ENCODE results near the gene CYP19A1.

The CYP19A1 gene

DNA sequence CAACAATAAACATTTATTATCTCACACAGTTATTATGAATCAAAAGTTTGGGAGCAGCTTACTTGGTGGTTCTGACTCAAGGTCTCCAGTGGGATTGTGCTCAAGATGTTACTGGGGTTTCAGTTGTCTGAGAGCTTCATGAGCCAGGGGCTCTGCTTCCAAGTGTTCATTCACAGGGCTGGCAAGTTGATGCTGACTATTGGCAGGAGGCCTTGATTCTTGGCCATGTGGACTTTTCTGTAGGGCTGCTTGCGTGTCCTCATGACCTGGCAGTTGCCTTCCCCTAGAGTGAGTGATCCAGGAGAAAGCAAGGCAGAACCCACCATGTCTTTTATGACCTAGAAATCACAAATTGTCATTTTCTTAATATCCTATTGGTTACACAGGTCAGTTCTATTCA lies 156.5 kb downstream of the CYP19A1 start:
- no peak overlapping the region for H3K4me3 ChIP-seq (ENCODE audit: low read length)

DNA sequence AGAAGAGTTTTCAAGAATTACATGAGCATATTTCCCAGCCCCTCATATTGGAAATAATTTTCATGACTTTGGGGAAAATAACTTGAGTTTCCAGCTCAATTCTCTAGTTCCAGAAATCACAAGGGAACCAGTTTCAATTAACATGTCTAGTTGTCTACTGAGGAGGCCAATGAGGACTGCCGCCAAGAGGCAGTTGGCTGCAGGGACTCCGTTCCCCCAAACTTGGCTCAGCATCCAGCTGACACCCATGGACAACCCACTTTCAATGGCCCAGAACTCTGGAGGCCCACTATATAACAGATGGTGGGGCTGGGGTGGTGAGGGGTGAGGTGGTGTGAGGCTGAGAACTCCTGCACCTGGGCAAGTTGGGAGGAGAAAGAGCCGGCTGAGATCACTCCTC lies 157.2 kb downstream of the CYP19A1 start:
- H3K4me3 ChIP-seq (ENCODE audit: low read length) = no peak overlapping the region
- TF ChIP-seq ZNF274 (IDR thresholded peaks at IDR 0.05; ENCODE audit: low read depth, low read length) = no peak

More for the DNA sequence above, 156.5 kb downstream of the CYP19A1 start:
- TF ChIP-seq ZNF274 (IDR thresholded peaks at IDR 0.05; ENCODE audit: low read depth, low read length) = no peak

DNA sequence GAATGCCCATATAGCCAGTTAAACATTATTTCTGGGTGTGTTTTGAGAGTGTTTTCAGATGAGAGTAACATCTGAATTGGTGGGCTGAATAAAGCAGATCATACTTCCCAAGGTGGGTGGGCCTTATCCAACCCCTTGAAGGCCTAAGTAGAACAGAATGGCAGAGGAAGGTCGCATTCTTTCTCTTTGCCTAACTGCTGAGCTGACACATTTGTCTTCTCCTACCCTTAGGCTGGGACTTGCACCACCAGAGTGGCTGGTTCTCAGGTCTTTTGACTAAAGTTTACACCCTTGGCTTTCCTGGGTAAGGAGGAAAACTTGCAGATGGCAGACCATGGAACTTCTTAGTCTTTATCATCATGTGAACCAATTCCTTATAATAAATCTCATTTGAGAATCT lies 157.9 kb downstream of the CYP19A1 start:
- no peak for TF ChIP-seq ZNF274 (IDR thresholded peaks at IDR 0.05; ENCODE audit: low read depth, low read length)

DNA sequence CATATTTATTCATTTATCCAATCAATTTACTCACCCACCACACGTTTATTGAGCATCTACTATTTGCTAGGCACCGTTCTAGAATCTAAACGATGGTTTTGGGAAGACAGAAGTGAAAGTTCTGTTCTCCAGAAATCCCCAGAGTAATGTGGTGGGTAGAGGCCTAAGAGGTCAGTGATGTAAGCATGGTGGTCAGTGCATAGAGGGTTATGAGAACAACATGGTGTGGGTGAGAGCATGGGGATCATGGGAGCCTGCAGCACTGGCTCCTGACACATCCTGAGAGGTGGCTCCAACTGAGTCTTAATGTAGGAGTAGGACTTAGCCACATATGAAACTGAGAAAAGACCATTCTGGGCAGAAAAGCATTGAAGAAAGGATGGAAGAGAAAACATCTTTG lies 158.4 kb downstream of the CYP19A1 start:
- no peak for TF ChIP-seq ZNF274 (IDR thresholded peaks at IDR 0.05; ENCODE audit: low read depth, low read length)
- no peak overlapping the region for H3K4me3 ChIP-seq (ENCODE audit: low read length)

More for the DNA sequence above, 157.9 kb downstream of the CYP19A1 start:
- no peak overlapping the region for H3K4me3 ChIP-seq (ENCODE audit: low read length)

DNA sequence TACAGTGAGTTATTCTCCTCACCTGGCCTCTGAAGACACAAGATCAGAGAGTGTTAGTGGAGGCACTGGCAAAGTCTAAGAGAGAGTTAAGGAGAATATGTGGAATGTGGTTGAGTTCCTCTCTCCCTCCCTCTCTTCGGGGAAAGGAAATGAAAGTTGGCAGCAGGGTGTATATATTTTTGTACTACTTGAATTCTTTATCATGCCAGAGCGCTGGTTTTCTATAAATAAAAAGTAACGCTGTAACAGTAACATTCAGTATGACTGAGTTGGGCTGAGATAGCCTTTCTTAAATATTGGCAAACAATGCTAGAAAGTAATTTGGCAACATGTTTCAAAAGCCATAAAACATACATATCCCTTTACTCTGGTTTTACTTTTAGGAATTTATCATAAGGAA lies 166.2 kb downstream of the CYP19A1 start:
- no peak for TF ChIP-seq ZNF274 (IDR thresholded peaks at IDR 0.05; ENCODE audit: low read depth, low read length)
- H3K4me3 ChIP-seq (ENCODE audit: low read length) = no peak overlapping the region

DNA sequence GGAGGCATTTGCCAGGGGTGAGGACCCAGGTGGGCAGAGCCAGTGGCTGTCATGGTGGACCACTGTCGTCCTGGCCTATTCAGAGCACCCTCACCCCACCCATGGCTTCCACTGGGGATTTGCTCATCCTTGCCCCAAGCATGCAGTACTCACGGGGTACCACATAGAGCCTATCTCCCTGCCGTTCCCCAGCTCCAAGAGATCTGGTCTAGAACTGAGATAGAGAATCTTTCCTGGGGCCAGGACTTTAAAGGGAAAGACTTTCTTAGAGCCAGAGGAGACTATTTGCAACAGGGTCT lies 166.8 kb downstream of the CYP19A1 start:
- no peak for TF ChIP-seq ZNF274 (IDR thresholded peaks at IDR 0.05; ENCODE audit: low read depth, low read length)
- H3K4me3 ChIP-seq (ENCODE audit: low read length) = no peak overlapping the region

DNA sequence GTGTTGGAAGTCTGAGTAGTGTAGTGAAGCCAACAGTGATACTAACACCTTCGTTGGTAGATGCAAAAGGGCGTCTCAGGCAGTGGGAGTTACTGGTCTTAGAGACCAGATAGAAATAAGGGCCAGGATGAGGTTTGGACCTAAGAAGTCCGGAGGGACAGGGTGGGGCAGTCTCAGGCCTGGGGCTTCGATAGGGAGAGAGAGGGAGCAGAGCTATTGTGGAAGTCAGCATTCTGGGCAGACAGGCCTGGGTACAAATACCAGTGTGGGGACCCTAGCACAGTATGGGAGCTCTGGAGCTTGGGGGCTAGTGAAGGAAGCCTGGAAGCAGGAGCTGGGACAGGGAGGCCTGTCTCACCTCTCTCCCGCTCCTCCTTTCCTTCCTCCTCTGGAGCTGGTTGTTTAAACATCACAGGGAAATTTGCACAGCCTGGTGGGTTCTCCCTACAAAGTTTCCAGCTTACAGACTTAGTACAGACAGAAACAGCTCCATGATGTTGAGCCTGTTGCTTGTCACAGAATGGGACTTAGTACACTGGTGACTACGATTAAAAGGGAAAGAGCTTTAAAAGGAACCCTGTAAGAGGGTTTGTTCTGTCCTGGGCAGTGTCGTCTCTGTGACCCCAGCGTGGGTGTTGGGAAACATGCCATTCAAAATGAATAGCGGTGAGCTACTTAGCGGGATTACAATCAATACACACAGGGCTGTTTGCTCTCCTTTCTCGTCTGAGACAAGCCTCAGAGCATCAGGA lies 167.3 kb downstream of the CYP19A1 start:
- no peak for TF ChIP-seq ZNF274 (IDR thresholded peaks at IDR 0.05; ENCODE audit: low read depth, low read length)
- no peak overlapping the region for H3K4me3 ChIP-seq (ENCODE audit: low read length)

DNA sequence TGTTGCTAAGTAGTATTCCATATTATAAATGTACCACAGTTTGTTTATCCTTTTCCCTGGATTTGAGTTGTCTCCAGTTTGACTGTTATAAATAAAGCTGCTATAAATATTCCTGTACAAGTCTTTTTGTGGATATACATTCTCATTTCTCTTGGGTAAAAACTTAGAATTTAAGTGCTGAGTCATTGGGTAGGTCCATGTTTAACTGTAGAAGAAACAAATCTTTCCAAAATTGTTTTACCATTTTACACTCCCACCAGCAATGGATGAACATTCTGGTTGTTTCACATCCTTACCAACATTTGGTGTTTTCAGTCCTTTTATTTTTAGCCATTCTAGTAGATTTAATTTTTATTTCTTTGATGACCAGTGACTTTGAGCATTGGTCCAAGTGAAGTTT lies 169.7 kb downstream of the CYP19A1 start:
- no peak overlapping the region for H3K4me3 ChIP-seq (ENCODE audit: low read length)
- no peak for TF ChIP-seq ZNF274 (IDR thresholded peaks at IDR 0.05; ENCODE audit: low read depth, low read length)

DNA sequence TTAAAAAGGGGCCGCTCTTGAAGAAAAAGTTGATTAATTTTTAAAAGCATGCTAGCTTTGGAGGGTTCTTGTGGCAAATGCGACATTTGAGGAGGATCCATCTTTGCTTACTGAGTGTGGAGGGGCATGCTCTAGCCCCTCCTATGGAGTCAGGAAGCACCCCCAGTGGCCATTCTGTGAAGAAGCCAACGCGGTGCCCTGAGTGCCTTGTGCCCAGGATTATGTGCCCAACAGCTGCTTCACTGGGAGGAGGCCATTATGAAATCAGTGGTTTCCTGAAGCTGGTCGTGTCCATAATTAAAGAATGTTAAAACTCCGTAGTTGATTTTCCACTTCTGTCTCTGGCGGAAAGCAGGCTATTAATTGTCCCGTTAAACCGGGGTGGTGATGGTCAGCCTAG lies 174.6 kb downstream of the CYP19A1 start:
- H3K4me3 ChIP-seq (ENCODE audit: low read length) = no peak overlapping the region
- no peak for TF ChIP-seq ZNF274 (IDR thresholded peaks at IDR 0.05; ENCODE audit: low read depth, low read length)

DNA sequence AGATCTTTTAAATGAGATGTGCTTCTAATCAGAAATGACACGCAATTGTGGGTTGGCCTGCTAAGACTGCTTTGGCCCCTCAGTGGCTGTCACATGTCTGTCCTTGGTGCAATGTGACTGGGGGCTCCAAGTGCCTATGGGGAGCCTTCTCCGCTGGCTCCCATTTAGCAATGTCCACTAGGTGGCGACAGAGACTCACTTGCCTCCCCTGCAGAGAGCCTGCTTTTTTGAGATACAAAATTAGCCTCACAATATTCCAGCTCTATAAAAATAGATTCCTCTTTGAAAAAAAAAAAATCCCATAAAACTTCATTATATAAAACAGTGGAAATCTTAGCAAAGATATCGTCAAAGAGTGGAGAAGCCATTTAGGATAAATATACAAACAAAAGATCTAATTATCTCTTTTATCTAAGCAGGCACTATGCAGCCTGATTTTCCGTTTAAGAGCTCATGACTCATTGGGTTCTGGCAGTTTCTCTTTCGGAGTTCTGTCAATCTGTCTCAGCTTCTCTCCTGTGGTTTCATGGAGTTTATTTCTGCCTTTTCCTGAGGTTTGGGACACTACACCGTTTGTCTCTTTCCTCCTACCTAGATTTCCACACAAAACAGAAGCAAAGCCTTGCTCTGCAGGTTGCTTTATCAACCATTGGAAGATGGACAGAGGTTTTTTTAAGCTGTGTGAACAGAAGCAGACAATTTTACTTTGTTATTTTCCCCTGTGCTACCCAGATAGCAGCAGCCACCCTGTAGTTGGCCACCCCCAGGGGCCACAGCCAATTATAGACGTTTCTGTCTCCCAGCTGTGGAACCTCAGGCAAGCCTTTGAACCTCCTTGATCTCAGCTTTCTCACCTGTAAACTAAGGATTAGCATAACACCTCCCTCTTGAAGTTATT lies 175.3 kb downstream of the CYP19A1 start:
- TF ChIP-seq ZNF274 (IDR thresholded peaks at IDR 0.05; ENCODE audit: low read depth, low read length) = no peak
- H3K4me3 ChIP-seq (ENCODE audit: low read length) = no peak overlapping the region

DNA sequence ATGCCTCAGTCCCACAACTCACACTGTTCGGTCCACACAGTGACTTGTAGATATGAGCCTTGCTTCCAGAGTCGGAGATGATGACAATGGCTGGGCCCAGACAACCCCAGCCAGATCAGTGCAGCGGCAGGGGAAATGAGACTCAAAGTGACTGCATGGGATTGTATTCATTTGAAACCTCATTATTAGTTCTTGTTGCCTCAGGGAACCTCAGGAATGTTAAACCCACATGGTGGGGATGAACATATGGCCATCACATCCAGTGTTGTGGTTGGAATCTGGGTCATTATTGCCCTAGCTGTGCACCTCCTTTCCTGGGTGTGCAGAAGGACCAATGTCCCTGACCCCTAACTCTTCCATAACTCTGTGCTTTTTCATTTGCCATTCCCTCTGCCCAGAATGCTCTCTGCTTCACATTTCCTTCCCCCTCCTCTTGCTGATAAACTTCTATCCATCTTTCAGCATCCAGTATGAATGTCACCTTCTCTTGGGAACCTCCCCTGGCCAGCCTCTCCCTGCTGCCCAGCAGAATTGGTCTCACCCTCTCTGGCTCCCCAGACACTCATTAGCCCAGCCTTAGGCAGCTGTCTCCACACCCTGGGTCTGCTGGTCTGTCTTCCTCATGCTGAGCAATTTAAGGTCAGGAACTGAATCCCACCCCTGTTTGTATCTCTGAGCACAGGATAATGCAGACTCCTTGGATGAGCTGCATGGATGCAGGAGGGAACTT lies 176.7 kb downstream of the CYP19A1 start:
- H3K4me3 ChIP-seq (ENCODE audit: low read length) = no peak overlapping the region
- no peak for TF ChIP-seq ZNF274 (IDR thresholded peaks at IDR 0.05; ENCODE audit: low read depth, low read length)

DNA sequence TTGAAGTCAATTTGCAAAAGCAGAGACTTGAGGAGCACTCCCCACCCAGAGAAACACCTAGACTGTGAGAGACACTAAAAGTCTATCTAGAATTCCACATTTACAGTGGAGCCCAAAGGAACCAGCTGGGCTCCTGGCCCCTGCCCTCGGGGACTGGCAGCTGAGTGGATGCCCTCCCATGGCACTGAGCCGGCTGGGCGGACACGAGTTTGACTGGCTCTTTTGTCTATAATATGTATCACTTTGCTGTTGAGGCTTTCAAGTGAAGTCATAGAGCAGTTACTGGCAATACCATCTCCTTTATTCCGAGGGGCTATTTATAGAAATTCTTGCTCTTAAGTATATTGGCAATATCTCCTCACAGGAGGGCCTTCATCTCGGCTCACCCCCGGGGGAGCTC lies 177.9 kb downstream of the CYP19A1 start:
- H3K4me3 ChIP-seq (ENCODE audit: low read length) = no peak overlapping the region
- no peak for TF ChIP-seq ZNF274 (IDR thresholded peaks at IDR 0.05; ENCODE audit: low read depth, low read length)
